Left ventricle myocardium inferior (tissue), 1 donor: Measurements from ENCODE around the gene BMP7. TPM values are rescaled to one million over a fixed set of nuclear protein-coding genes. Genes with fewer than 3 reads are reported as not detected.

ENCODE experiments used
- DNase-seq: peaks from one replicate; pipeline ENCODE4 v3.0.0-alpha.2; 2020
- H3K27ac ChIP-seq: fragments of 200-600 bp; replicated peaks from 2 replicates; pipeline ENCODE4 v1.8.0; 2021
- H3K27me3 ChIP-seq: fragments of 200-600 bp; 2 replicates; pipeline ENCODE4 v1.8.0; 2021; ENCODE audit warnings: low read depth
- H3K36me3 ChIP-seq: fragments of 200-600 bp; 2 replicates; pipeline ENCODE4 v1.8.0; 2021
- H3K4me1 ChIP-seq: fragments of 200-600 bp; 2 replicates; pipeline ENCODE4 v1.8.0; 2021
- H3K4me3 ChIP-seq: fragments of 200-600 bp; 2 replicates; pipeline ENCODE4 v1.8.0; 2021; ENCODE audit warnings: mild to moderate bottlenecking, moderate library complexity
- H3K9me3 ChIP-seq: fragments of 200-600 bp; replicated peaks from 2 replicates; pipeline ENCODE4 v1.8.0; 2021
- intact Hi-C: fragments of 100-400 bp; cut with micrococcal nuclease; formaldehyde crosslinking; loops from one replicate; pipeline ENCODE4 v1.11.0; 2022
- total RNA-seq: library from RNA; stranded (reverse); fragmentation: NEBNext Ultra II Directional; extraction: Animal tissue kit (Norgen Biotek cat#: 25700); gene quantifications from one replicate; pipeline ENCODE4 v1.2.1, GENCODE V29; 2021
- TF ChIP-seq, protein P1 (sequence below): fragments of 200-600 bp; IDR thresholded peaks from 2 replicates; pipeline ENCODE4 v1.8.0; 2021; ENCODE audit warnings: antibody characterized with exemption, mild to moderate bottlenecking, borderline replicate concordance
- donor health status: DM: no; HTN: yes; CAD: no; lungs with severe emphysema.

Gene BMP7
- total RNA-seq, 1 donor from 2014 or later = 19.9 TPM

DNA sequence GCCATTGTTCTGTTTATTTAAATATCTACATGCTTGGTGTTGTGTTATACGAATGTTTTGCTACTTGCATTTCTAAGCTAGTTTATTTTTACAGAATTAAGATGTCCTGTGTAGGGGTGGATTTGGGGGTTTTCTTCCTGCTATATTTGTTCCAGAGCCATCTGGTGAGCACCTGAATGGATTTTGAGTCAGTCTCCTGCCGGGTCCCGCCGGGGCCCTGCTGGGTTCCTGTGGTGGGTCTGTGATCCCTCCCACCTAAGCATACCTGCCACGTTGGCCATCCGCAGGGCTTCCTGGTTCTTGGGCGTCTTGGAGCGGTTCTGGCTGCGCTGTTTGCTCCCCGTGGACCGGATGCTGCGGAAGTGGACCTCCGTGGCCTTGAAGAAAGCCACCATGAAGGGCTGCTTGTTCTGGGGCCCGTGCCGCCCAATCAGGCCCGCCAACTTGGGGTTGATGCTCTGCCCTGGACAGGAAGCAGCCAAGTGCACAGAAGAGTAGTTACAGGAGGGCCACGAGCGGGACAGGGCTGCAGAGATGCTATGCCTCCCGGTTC lies 82.9 kb downstream of the BMP7 start:
- H3K27ac ChIP-seq = no peak overlapping the region
- DNase-seq = no peak
- intact Hi-C loops = no loop called here

DNA sequence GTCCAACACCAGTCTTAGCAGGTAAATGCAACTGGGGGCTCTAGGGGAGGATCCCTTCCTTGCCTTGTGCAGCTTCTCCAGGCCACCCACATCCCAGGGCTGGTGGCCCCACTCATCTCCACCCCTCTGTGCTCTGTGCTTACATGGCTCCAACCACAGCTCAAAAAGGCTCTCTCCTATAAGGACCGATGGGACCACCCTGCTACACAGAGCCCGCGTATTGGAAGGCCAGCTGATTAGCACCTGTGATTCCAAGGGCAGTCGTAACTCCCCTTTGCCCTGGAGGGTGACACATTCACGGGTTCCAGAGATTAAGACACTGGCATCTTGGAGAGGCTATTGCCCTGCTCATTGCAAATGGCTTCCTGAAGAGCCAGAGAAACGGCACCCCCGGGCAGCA lies 84.8 kb downstream of the BMP7 start:
- DNase-seq = no peak
- intact Hi-C loops = no loop called here
- peaks cover 27% of the 10 kb centered on the region for H3K27me3 ChIP-seq

More for the DNA sequence above, 82.9 kb downstream of the BMP7 start:
- H3K36me3 ChIP-seq = no peaks in the 10 kb centered on the region
- TF ChIP-seq, protein P1, sequence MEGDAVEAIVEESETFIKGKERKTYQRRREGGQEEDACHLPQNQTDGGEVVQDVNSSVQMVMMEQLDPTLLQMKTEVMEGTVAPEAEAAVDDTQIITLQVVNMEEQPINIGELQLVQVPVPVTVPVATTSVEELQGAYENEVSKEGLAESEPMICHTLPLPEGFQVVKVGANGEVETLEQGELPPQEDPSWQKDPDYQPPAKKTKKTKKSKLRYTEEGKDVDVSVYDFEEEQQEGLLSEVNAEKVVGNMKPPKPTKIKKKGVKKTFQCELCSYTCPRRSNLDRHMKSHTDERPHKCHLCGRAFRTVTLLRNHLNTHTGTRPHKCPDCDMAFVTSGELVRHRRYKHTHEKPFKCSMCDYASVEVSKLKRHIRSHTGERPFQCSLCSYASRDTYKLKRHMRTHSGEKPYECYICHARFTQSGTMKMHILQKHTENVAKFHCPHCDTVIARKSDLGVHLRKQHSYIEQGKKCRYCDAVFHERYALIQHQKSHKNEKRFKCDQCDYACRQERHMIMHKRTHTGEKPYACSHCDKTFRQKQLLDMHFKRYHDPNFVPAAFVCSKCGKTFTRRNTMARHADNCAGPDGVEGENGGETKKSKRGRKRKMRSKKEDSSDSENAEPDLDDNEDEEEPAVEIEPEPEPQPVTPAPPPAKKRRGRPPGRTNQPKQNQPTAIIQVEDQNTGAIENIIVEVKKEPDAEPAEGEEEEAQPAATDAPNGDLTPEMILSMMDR = no peak
- H3K9me3 ChIP-seq = no peaks in the 10 kb centered on the region
- no peak overlapping the region for H3K4me3 ChIP-seq
- H3K27me3 ChIP-seq = peaks cover 17% of the 10 kb centered on the region
- no peaks in the 10 kb centered on the region for H3K4me1 ChIP-seq

DNA sequence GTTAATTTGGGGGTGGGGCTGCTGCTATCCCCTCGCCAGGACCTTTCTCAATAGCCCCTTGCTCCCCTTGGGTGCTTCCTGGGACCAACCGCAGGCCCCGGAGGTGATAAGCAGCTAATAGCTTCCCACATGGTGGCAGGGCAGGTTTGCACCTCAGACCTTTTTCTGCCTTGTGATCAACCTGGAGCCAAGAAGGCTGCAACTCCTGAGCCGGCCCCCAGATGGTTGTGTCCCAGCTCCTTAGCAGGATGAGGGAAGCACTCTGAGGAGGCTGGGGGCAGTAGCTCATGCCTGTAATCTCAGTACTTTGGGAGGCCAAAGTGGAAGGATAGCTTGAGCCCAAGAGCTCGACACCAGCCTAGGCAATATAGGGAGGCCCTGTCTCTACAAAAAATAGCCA lies 85.5 kb downstream of the BMP7 start:
- intact Hi-C loops = no loop called here
- no peak for DNase-seq
- Histone ChIP-seq H3K4me3 (no peak overlapping the region), H3K27me3 (peaks cover 27% of the 10 kb centered on the region), H3K36me3 (no peaks in the 10 kb centered on the region), H3K4me1 (no peaks in the 10 kb centered on the region), H3K27ac (no peak overlapping the region), H3K9me3 (no peaks in the 10 kb centered on the region)
- TF ChIP-seq, protein P1 = no peak

More for the DNA sequence above, 84.8 kb downstream of the BMP7 start:
- TF ChIP-seq, protein P1 = no peak
- Histone ChIP-seq H3K36me3 (no peaks in the 10 kb centered on the region), H3K9me3 (no peaks in the 10 kb centered on the region), H3K27ac (no peak overlapping the region), H3K4me3 (no peak overlapping the region), H3K4me1 (no peaks in the 10 kb centered on the region)

DNA sequence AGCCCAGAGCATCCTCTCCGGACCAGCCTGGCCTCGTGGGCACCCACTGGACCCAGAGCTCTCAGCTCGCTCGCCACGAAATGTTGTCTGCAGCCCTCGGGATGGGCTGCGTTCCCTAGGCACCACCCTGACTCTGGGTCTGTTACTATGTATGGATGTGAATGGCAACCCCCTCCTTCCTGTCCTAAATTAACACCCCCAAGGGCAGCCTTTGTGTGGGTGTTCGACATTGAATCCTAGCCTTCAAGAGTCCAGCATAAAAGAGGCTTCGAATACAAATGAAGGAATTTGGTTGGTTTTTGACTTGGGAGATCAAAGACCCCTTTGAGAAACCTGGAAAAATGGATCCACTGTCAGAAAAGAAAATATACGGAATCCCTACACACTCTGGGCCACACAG lies 86.1 kb downstream of the BMP7 start:
- Histone ChIP-seq H3K4me3 (no peak overlapping the region), H3K27ac (no peak overlapping the region), H3K9me3 (no peaks in the 10 kb centered on the region), H3K27me3 (peaks cover 25% of the 10 kb centered on the region), H3K36me3 (no peaks in the 10 kb centered on the region), H3K4me1 (no peaks in the 10 kb centered on the region)
- no peak for DNase-seq
- TF ChIP-seq, protein P1 = no peak
- intact Hi-C loops = no loop called here

DNA sequence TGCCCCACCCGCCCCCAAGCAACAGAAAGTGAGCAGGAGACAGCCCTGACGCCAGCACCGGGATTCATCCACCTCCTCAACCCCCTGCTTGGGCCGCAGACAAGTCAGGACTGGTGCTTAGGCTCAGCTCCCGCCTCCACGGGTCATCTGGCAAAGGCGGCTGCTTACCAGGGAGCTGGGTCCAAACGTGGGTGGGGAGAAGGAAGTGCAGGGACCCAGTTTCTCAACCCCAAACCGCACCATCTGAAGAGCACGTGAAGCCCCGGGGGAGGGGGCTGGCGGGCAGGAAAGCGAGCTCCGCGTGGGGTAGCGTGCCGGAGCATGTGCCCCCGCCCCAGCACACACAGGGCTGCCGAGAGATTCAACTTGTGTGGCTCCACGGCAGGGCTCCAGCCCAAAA lies 87.2 kb downstream of the BMP7 start:
- H3K36me3 ChIP-seq = no peaks in the 10 kb centered on the region
- no peak overlapping the region for H3K4me3 ChIP-seq
- H3K27ac ChIP-seq = no peak overlapping the region
- TF ChIP-seq, protein P1 = no peak
- H3K27me3 ChIP-seq = peaks cover 19% of the 10 kb centered on the region
- H3K9me3 ChIP-seq = no peaks in the 10 kb centered on the region
- no peaks in the 10 kb centered on the region for H3K4me1 ChIP-seq
- no peak for DNase-seq
- intact Hi-C loops = no loop called here
